ENCODE data around the gene AARS2.

AARS2 gene

GRCh38 chr6:44342052-44342451 lies 28.9 kb upstream of the AARS2 start:
- DNase-seq (ENCODE audit: low read depth): peak; percentile 56
- H3K27me3 ChIP-seq (replicated peaks; ENCODE audit: control insufficient read depth, insufficient read depth, low read length): peaks cover 42% of the 10 kb centered on the region

DNA sequence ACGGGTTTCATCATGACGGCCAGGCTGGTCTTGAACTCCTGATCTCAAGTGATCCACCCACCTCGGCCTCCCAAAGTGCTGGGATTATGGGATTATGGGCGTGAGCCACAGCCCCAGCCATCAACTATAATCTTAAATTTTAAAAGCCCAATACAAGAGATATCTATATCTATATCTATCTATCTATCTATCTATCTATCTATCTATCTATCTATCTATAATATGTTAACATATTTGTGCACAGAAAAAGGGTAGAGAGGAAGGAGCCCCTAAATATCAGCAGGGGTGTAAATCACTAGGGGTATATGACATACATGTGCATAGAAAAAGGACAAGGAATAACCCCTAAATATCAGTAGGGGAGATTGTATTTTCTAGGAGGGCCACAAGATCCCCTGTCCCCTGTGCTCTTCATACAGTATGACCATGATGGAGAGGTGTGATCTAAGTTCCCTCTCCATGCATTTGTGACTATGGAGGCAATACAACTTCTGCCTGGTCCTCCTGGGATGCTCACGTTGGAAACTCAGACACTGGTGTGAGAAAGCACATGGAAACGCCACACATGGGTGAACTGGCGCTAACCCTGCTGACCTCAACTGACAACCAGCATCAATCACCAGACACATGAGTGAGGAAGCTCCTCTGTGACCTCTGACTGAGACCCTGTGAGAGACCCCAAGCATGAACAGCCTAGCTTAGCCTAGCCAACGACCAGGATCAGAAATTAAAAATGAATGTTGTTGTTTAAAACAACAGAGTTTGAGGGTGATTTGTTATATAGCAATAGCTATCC lies 28.1 kb upstream of the AARS2 start:
- H3K4me3 ChIP-seq (ENCODE audit: low read length): no peak overlapping the region

More at GRCh38 chr6:44342052-44342451, 28.9 kb upstream of the AARS2 start:
- H3K4me3 ChIP-seq (ENCODE audit: low read length): peak overlapping the region; percentile 63
- no peaks in the 10 kb centered on the region for H3K36me3 ChIP-seq (ENCODE audit: control insufficient read depth, insufficient read depth, low read length, severe bottlenecking)
- H3K9ac ChIP-seq (ENCODE audit: low read length): peak overlapping the region; percentile 6
- H3K4me1 ChIP-seq (ENCODE audit: control insufficient read depth, insufficient read depth, low read length): peaks cover 9% of the 10 kb centered on the region
- H3K9me3 ChIP-seq (ENCODE audit: control insufficient read depth, low read length): no peaks in the 10 kb centered on the region

GRCh38 chr6:44339763-44340625 lies 26.8 kb upstream of the AARS2 start:
- no peaks in the 10 kb centered on the region for H3K9me3 ChIP-seq (ENCODE audit: control insufficient read depth, low read length)
- peaks cover 9% of the 10 kb centered on the region for H3K4me1 ChIP-seq (ENCODE audit: control insufficient read depth, insufficient read depth, low read length)
- no peak overlapping the region for H3K9ac ChIP-seq (ENCODE audit: low read length)
- H3K36me3 ChIP-seq (ENCODE audit: control insufficient read depth, insufficient read depth, low read length, severe bottlenecking): no peaks in the 10 kb centered on the region
- no peak overlapping the region for H3K4me3 ChIP-seq (ENCODE audit: low read length)
- peak; percentile 8 for DNase-seq (ENCODE audit: low read depth)
- H3K27me3 ChIP-seq (replicated peaks; ENCODE audit: control insufficient read depth, insufficient read depth, low read length): peaks cover 52% of the 10 kb centered on the region

More for the DNA sequence above, 28.1 kb upstream of the AARS2 start:
- no peak for DNase-seq (ENCODE audit: low read depth)
- Histone ChIP-seq H3K36me3 (ENCODE audit: control insufficient read depth, insufficient read depth, low read length, severe bottlenecking) (no peaks in the 10 kb centered on the region), H3K4me1 (ENCODE audit: control insufficient read depth, insufficient read depth, low read length) (peaks cover 9% of the 10 kb centered on the region), H3K27me3 (replicated peaks; ENCODE audit: control insufficient read depth, insufficient read depth, low read length) (peaks cover 50% of the 10 kb centered on the region), H3K9me3 (ENCODE audit: control insufficient read depth, low read length) (no peaks in the 10 kb centered on the region), H3K9ac (ENCODE audit: low read length) (no peak overlapping the region)

GRCh38 chr6:44339301-44339700 lies 26.2 kb upstream of the AARS2 start:
- Histone ChIP-seq H3K9me3 (ENCODE audit: control insufficient read depth, low read length) (no peaks in the 10 kb centered on the region), H3K9ac (ENCODE audit: low read length) (no peak overlapping the region), H3K27me3 (replicated peaks; ENCODE audit: control insufficient read depth, insufficient read depth, low read length) (peaks cover 52% of the 10 kb centered on the region), H3K36me3 (ENCODE audit: control insufficient read depth, insufficient read depth, low read length, severe bottlenecking) (no peaks in the 10 kb centered on the region), H3K4me3 (ENCODE audit: low read length) (no peak overlapping the region), H3K4me1 (ENCODE audit: control insufficient read depth, insufficient read depth, low read length) (peaks cover 9% of the 10 kb centered on the region)
- no peak for DNase-seq (ENCODE audit: low read depth)

DNA sequence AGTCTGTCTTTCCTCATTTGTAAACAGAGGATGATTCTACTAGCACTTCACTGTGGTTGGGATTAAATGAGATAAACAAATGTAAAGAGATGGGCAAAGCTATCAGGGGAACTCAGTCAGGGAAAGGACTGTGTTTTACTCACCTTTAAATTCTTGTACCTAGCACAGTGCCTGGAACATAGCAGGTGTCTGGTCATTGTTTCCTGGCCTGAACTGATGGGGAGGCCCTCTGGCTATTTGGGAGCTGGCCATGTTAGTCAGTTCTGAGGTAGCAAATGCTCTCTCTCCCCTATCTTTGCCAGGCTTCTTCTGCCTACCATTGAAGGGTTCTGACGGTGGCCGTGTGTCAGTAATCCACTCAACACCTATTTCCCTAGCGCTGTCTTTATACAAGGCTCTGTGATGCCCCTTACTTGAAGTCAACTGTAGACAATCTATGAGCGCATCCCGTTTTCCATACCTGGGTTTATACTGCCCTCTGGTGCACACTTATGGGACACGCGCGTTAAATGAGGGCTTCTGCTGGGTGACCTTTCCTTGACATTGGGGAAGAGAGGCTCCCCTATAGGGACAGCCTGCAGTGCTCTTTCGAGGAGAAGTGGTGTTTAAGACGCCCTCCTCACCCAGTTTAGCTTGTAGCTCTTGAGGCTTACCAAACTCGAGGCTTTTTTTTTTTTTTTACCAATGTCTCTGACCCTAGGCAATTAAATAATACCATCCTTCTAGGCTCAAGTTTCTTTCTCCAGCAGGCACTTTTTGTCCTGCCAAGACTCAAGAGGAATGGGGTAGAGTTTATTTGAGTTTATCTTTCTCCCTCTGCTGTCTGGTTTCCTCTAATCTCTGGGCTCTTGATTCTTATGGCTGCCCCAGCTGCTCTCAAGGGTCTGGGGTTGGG lies 25.3 kb upstream of the AARS2 start:
- H3K27me3 ChIP-seq (replicated peaks; ENCODE audit: control insufficient read depth, insufficient read depth, low read length): peaks cover 43% of the 10 kb centered on the region
- H3K4me1 ChIP-seq (ENCODE audit: control insufficient read depth, insufficient read depth, low read length): peaks cover 9% of the 10 kb centered on the region
- peak; percentile 84 for DNase-seq (ENCODE audit: low read depth)
- no peak overlapping the region for H3K4me3 ChIP-seq (ENCODE audit: low read length)
- no peaks in the 10 kb centered on the region for H3K36me3 ChIP-seq (ENCODE audit: control insufficient read depth, insufficient read depth, low read length, severe bottlenecking)
- no peak overlapping the region for H3K9ac ChIP-seq (ENCODE audit: low read length)
- no peaks in the 10 kb centered on the region for H3K9me3 ChIP-seq (ENCODE audit: control insufficient read depth, low read length)

DNA sequence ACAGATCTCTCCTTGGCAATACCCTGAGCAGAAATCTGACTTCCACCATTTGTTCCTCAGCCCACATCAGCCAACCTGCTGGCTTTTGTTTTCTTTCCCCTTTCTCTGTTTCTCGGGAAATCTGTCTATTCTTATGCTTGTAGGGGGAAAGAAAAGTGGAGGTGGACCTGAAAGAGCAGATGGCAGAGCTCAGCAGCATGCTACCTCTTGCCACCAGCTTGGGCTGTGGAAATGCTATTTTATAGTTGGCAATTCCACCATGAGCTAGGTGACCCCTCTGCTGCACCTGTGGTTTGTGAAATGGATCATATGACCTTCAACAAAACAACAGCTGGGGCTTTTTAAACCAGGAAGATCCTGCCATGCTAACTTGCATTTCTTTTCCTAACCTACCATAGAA lies 22.5 kb upstream of the AARS2 start:
- Histone ChIP-seq H3K4me3 (ENCODE audit: low read length) (no peak overlapping the region), H3K36me3 (ENCODE audit: control insufficient read depth, insufficient read depth, low read length, severe bottlenecking) (no peaks in the 10 kb centered on the region), H3K4me1 (ENCODE audit: control insufficient read depth, insufficient read depth, low read length) (no peaks in the 10 kb centered on the region), H3K9me3 (ENCODE audit: control insufficient read depth, low read length) (no peaks in the 10 kb centered on the region), H3K27me3 (replicated peaks; ENCODE audit: control insufficient read depth, insufficient read depth, low read length) (peaks cover 37% of the 10 kb centered on the region), H3K9ac (ENCODE audit: low read length) (no peak overlapping the region)
- no peak for DNase-seq (ENCODE audit: low read depth)

DNA sequence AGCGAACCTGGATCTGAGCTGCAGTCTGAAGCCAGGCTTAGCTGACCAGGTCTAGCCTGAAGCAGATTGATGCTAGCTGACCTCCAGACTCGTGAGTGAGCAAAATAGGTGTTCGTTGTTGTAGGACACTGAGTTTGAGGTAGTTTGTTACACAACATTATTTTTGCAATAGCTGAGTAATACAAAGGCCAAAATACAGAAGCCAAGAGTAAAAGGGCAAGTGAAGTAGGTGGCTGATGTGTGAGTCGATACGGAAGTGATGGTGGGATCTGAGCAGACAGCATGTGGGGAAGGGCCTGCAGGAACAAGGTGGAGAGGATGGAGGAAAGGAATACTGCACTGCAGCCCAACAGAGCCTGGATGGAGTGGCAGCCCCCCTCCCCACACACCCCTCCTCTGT lies 20.8 kb upstream of the AARS2 start:
- H3K4me1 ChIP-seq (ENCODE audit: control insufficient read depth, insufficient read depth, low read length): no peaks in the 10 kb centered on the region
- H3K9me3 ChIP-seq (ENCODE audit: control insufficient read depth, low read length): no peaks in the 10 kb centered on the region
- DNase-seq (ENCODE audit: low read depth): no peak
- no peak overlapping the region for H3K4me3 ChIP-seq (ENCODE audit: low read length)
- H3K36me3 ChIP-seq (ENCODE audit: control insufficient read depth, insufficient read depth, low read length, severe bottlenecking): no peaks in the 10 kb centered on the region
- peaks cover 54% of the 10 kb centered on the region for H3K27me3 ChIP-seq (replicated peaks; ENCODE audit: control insufficient read depth, insufficient read depth, low read length)
- H3K9ac ChIP-seq (ENCODE audit: low read length): no peak overlapping the region

DNA sequence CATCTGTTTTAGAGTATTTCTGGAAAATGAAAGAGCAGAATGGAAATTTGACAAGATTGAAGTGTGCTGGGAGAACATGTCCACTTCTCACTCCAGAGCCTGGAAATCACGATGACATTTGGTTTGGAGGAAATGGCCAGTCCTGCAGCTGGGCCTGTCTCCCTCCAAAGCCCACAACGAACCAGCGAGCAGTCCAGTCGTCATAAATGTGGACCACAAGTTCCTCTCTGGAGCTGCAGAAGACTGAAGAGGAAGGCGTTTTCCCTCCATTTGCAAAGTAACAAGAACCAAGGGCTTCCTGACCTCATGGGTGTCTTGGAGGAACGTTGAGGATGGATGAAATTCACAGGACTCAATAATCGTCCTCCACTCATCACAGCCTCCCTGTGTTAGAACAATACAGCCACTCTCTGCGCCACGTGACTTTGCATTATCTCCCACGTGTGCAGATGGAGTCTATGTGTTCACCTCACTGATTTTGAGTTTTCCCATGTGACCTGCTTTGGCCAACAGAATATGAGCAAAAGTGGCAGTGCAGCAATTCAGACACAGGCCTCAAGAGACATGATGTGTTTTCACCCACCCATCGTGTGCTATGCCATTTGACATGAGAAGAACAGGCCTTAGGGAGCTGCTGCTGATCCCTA lies 20.2 kb upstream of the AARS2 start:
- H3K9ac ChIP-seq (ENCODE audit: low read length): no peak overlapping the region
- H3K4me3 ChIP-seq (ENCODE audit: low read length): no peak overlapping the region
- H3K9me3 ChIP-seq (ENCODE audit: control insufficient read depth, low read length): no peaks in the 10 kb centered on the region
- peaks cover 55% of the 10 kb centered on the region for H3K27me3 ChIP-seq (replicated peaks; ENCODE audit: control insufficient read depth, insufficient read depth, low read length)
- no peaks in the 10 kb centered on the region for H3K4me1 ChIP-seq (ENCODE audit: control insufficient read depth, insufficient read depth, low read length)
- no peaks in the 10 kb centered on the region for H3K36me3 ChIP-seq (ENCODE audit: control insufficient read depth, insufficient read depth, low read length, severe bottlenecking)
- no peak for DNase-seq (ENCODE audit: low read depth)

DNA sequence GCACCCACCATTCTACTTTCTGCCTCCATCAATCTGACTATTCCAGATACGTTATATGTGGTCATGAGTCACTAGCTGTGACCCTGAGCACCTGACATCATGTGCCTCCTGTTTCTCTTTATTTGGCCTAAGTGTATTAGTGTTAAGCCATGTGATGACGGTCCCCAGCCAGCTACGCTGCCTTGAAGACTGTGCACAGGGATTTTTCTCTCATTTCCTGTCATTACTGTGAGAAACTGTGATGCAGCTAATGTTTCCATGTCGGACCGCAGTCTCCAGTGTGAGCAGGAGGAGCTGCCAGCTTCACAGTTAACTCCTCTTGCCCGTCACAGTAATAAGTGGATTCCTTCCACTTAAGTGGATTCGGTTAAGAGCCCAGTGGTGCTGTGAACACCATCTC lies 19.4 kb upstream of the AARS2 start:
- Histone ChIP-seq H3K9me3 (ENCODE audit: control insufficient read depth, low read length) (no peaks in the 10 kb centered on the region), H3K9ac (ENCODE audit: low read length) (no peak overlapping the region), H3K27me3 (replicated peaks; ENCODE audit: control insufficient read depth, insufficient read depth, low read length) (peaks cover 51% of the 10 kb centered on the region), H3K36me3 (ENCODE audit: control insufficient read depth, insufficient read depth, low read length, severe bottlenecking) (no peaks in the 10 kb centered on the region), H3K4me1 (ENCODE audit: control insufficient read depth, insufficient read depth, low read length) (no peaks in the 10 kb centered on the region), H3K4me3 (ENCODE audit: low read length) (no peak overlapping the region)
- no peak for DNase-seq (ENCODE audit: low read depth)

- Histone ChIP-seq H3K36me3 (ENCODE audit: control insufficient read depth, insufficient read depth, low read length, severe bottlenecking) (no peaks in the 10 kb centered on the region), H3K27me3 (replicated peaks; ENCODE audit: control insufficient read depth, insufficient read depth, low read length) (peaks cover 40% of the 10 kb centered on the region), H3K9me3 (ENCODE audit: control insufficient read depth, low read length) (no peaks in the 10 kb centered on the region), H3K9ac (ENCODE audit: low read length) (no peak overlapping the region), H3K4me3 (ENCODE audit: low read length) (no peak overlapping the region), H3K4me1 (ENCODE audit: control insufficient read depth, insufficient read depth, low read length) (no peaks in the 10 kb centered on the region)
- no peak for DNase-seq (ENCODE audit: low read depth)
Measured at GRCh38 chr6:44329858-44330257, 16.7 kb upstream of the AARS2 start.

Data from adipocyte (in vitro differentiated cells).